Measurements from ENCODE around the gene YPEL2. TPM values are rescaled to one million over a fixed set of nuclear protein-coding genes. Genes with fewer than 3 reads are reported as not detected.

Gene YPEL2
- polyA plus RNA-seq, 3 donors: 21.5 to 63.1 (median 25.1) TPM

DNA sequence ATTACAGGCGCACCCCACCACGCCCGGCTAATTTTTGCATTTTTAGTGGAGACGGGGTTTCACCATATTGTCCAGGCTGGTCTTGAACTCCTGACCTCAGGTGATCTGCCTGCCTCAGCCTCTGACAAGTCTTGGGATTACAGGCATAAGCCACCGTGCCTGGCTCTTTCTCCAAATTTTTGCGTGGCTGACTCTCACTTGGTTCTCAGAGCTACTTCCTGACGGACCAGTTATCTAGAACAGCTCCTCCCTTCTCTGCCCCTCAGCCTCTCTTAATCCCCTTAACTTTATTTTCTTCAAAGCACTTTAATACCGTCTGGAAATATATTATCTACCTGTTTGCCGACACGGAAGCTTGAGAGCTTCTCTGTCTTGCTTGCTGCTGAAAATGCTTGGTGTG is 4.2 kb downstream of the YPEL2 start:
- Histone ChIP-seq H3K9me3 (replicated peaks in 1 of 2; ENCODE audit: control insufficient read depth in 1 of 2, insufficient read depth in 1 of 2, low read length in 2 of 2) (no peaks in the 10 kb centered on the region), H3K36me3 (replicated peaks in 1 of 2; ENCODE audit: control insufficient read depth in 1 of 2, insufficient read depth in 2 of 2, low read length in 2 of 2) (peaks cover 0 to 4% of the 10 kb centered on the region in 2 donors), H3K27ac (ENCODE audit: low read depth in 1 of 2, low read length in 2 of 2) (peak overlapping the region in 1 of 2 donors; percentile 34), H3K9ac (ENCODE audit: insufficient read depth, low read length, poor library complexity, severe bottlenecking) (no peak overlapping the region), H2AFZ (ENCODE audit: insufficient read depth, low read depth, low read length, poor library complexity, severe bottlenecking) (no peak overlapping the region), H3K27me3 (ENCODE audit: control insufficient read depth in 2 of 2, insufficient read depth in 2 of 2, low read length in 2 of 2) (no peaks in the 10 kb centered on the region), H3K4me2 (replicated peaks; ENCODE audit: extremely low read depth, low read length, poor library complexity, severe bottlenecking) (no peak overlapping the region), H3K79me2 (ENCODE audit: insufficient read depth, low read length) (peaks cover 97% of the 10 kb centered on the region), H3K4me1 (ENCODE audit: control insufficient read depth in 1 of 2, insufficient read depth in 2 of 2, low read length in 2 of 2) (peaks cover 25 to 36% of the 10 kb centered on the region in 2 donors), H4K20me1 (ENCODE audit: insufficient read depth, low read length) (peaks cover 79% of the 10 kb centered on the region), H3K4me3 (replicated peaks in 1 of 3; ENCODE audit: low read depth in 2 of 3, low read length in 3 of 3) (no peak overlapping the region)
- Mint-ChIP-seq H3K4me3 (no peak overlapping the region), H3K36me3 (peaks cover 0 to 10% of the 10 kb centered on the region in 2 donors), H3K27me3 (ENCODE audit: low read depth in 3 of 3) (no peaks in the 10 kb centered on the region), H3K4me1 (peaks cover 63% of the 10 kb centered on the region), H3K27ac (peak overlapping the region in 5 of 7 donors; percentile 12 to 66 (median 26)), H3K9me3 (no peaks in the 10 kb centered on the region)
- 98% methylated on average over 7 of the region's 10 CpGs for WGBS (ENCODE audit: insufficient coverage)
- TF ChIP-seq, protein P1, sequence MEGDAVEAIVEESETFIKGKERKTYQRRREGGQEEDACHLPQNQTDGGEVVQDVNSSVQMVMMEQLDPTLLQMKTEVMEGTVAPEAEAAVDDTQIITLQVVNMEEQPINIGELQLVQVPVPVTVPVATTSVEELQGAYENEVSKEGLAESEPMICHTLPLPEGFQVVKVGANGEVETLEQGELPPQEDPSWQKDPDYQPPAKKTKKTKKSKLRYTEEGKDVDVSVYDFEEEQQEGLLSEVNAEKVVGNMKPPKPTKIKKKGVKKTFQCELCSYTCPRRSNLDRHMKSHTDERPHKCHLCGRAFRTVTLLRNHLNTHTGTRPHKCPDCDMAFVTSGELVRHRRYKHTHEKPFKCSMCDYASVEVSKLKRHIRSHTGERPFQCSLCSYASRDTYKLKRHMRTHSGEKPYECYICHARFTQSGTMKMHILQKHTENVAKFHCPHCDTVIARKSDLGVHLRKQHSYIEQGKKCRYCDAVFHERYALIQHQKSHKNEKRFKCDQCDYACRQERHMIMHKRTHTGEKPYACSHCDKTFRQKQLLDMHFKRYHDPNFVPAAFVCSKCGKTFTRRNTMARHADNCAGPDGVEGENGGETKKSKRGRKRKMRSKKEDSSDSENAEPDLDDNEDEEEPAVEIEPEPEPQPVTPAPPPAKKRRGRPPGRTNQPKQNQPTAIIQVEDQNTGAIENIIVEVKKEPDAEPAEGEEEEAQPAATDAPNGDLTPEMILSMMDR (IDR thresholded peaks at IDR 0.05): no peak
- DNase-seq: no peak
- intact Hi-C loops (cut with micrococcal nuclease): no loop called here

- Histone ChIP-seq H3K9me3 (replicated peaks in 1 of 2; ENCODE audit: control insufficient read depth in 1 of 2, insufficient read depth in 1 of 2, low read length in 2 of 2) (no peaks in the 10 kb centered on the region), H3K4me3 (replicated peaks in 1 of 3; ENCODE audit: low read depth in 2 of 3, low read length in 3 of 3) (no peak overlapping the region), H3K9ac (ENCODE audit: insufficient read depth, low read length, poor library complexity, severe bottlenecking) (no peak overlapping the region), H3K36me3 (replicated peaks in 1 of 2; ENCODE audit: control insufficient read depth in 1 of 2, insufficient read depth in 2 of 2, low read length in 2 of 2) (peaks cover 0 to 4% of the 10 kb centered on the region in 2 donors), H3K27me3 (ENCODE audit: control insufficient read depth in 2 of 2, insufficient read depth in 2 of 2, low read length in 2 of 2) (no peaks in the 10 kb centered on the region), H3K79me2 (ENCODE audit: insufficient read depth, low read length) (peaks cover 100% of the 10 kb centered on the region), H3K4me2 (replicated peaks; ENCODE audit: extremely low read depth, low read length, poor library complexity, severe bottlenecking) (no peak overlapping the region), H3K4me1 (ENCODE audit: control insufficient read depth in 1 of 2, insufficient read depth in 2 of 2, low read length in 2 of 2) (peaks cover 25 to 28% of the 10 kb centered on the region in 2 donors), H2AFZ (ENCODE audit: insufficient read depth, low read depth, low read length, poor library complexity, severe bottlenecking) (no peak overlapping the region), H4K20me1 (ENCODE audit: insufficient read depth, low read length) (peaks cover 100% of the 10 kb centered on the region), H3K27ac (ENCODE audit: low read depth in 1 of 2, low read length in 2 of 2) (no peak overlapping the region)
- peaks cover 0 to 10% of the 10 kb centered on the region in 2 donors for H3K36me3 Mint-ChIP-seq
- 84% methylated on average over 5 of the region's 5 CpGs for WGBS (ENCODE audit: insufficient coverage)
- peak overlapping the region in 1 of 7 donors; percentile 2 for H3K27ac Mint-ChIP-seq
- intact Hi-C loops (cut with micrococcal nuclease): no loop called here
- no peak overlapping the region for H3K4me3 Mint-ChIP-seq
- TF ChIP-seq, protein P1 (IDR thresholded peaks at IDR 0.05): no peak
- peaks cover 73% of the 10 kb centered on the region for H3K4me1 Mint-ChIP-seq
- no peaks in the 10 kb centered on the region for H3K27me3 Mint-ChIP-seq (ENCODE audit: low read depth in 3 of 3)
- H3K9me3 Mint-ChIP-seq: no peaks in the 10 kb centered on the region
- DNase-seq: no peak
Measured at GRCh38 chr17:59337741-59338299, 6.4 kb downstream of the YPEL2 start.

All from CD14-positive monocyte (primary cell).